ENCODE measurements around the gene B4GALT6. TPM values are rescaled to one million over a fixed set of nuclear protein-coding genes. Genes with fewer than 3 reads are reported as not detected.

Gene B4GALT6
- total RNA-seq, 1 donor: 6.3 TPM

DNA sequence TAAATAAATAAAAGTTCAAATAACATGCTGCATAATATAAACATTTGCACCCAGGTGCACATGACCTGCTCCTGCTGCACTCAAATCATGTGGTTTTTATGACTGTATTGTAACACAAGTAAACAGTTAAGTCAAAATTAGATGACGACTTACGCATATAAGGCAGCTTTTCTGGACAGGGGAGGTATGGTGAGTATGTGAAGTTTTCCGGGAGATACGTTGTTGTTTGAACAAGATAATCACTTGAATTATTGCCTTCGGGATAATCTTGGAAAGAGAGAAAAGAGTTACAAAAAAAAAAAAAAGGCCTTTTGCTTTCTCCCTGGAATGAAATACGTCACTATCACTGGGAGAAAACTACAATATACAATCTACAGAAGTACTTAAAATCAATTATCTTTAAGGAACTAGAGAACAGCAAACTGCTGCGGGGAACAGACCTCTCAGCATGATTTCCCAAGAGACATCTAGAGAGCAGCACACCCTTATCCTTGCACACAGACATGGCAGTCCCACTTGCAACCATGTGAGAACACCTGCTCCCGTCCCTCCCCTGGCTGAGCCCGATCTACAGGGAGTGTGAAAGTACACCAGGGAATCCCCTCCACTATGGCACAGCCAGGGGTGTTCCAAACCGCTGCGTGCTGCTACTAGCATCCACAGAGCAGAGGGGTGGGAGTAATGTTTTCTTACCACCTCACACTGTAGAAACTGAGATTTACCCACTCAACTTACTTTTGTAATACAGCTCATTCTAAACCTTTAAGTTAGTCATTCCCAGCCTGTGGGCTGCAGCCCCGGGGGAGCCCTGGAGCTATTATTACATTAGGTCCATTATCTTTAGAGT, 26.3 kb downstream of the B4GALT6 start:
- DNase-seq (ENCODE audit: low read depth): no peak
- TF ChIP-seq, protein P1, sequence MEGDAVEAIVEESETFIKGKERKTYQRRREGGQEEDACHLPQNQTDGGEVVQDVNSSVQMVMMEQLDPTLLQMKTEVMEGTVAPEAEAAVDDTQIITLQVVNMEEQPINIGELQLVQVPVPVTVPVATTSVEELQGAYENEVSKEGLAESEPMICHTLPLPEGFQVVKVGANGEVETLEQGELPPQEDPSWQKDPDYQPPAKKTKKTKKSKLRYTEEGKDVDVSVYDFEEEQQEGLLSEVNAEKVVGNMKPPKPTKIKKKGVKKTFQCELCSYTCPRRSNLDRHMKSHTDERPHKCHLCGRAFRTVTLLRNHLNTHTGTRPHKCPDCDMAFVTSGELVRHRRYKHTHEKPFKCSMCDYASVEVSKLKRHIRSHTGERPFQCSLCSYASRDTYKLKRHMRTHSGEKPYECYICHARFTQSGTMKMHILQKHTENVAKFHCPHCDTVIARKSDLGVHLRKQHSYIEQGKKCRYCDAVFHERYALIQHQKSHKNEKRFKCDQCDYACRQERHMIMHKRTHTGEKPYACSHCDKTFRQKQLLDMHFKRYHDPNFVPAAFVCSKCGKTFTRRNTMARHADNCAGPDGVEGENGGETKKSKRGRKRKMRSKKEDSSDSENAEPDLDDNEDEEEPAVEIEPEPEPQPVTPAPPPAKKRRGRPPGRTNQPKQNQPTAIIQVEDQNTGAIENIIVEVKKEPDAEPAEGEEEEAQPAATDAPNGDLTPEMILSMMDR (IDR thresholded peaks at IDR 0.05; ENCODE audit: insufficient read depth, low read length): no peak
- no peak overlapping the region for H3K4me3 ChIP-seq (ENCODE audit: low read depth, low read length)

DNA sequence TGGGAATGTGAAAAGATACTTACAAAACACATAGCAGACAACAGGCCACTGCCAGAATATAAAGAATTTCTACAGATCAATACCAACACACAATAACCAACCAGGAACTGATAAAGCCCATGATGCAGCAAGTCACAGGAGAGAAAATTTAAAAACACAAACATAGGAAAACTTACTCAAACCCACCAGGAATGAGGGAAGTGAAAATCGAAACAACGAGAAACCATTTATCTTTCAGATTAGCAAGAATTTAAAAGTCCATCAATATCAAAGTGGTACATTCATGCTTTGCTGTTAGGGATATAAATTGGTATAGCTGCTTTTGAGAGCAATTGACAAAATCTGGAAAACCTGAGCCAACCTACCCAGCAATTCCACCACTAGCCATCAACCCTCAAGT, 27.6 kb downstream of the B4GALT6 start:
- TF ChIP-seq, protein P1 (IDR thresholded peaks at IDR 0.05; ENCODE audit: insufficient read depth, low read length): no peak
- DNase-seq (ENCODE audit: low read depth): no peak

DNA sequence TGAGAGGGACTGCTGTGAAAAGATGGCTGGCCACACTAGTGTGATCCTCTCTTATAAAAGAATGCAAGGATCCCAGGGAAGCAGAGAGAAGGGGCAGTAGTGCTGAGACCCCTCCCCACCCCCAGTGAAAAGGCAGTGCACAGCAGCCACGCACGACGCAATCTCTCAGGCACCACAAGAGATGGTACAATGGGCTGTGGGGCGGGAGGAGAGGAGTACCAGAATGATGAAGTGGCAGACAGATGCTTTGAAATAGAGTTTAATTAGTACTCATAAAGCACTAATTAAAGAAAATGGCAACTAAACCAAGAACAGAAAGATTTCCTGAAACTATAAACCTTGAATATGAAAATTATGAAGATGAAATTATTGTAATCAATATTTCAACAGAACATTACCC, 29.0 kb downstream of the B4GALT6 start:
- no peak for DNase-seq (ENCODE audit: low read depth)
- TF ChIP-seq, protein P1 (IDR thresholded peaks at IDR 0.05; ENCODE audit: insufficient read depth, low read length): no peak
- no peak overlapping the region for H3K4me3 ChIP-seq (ENCODE audit: low read depth, low read length)

More for the DNA sequence above, 27.6 kb downstream of the B4GALT6 start:
- H3K4me3 ChIP-seq (ENCODE audit: low read depth, low read length): no peak overlapping the region

DNA sequence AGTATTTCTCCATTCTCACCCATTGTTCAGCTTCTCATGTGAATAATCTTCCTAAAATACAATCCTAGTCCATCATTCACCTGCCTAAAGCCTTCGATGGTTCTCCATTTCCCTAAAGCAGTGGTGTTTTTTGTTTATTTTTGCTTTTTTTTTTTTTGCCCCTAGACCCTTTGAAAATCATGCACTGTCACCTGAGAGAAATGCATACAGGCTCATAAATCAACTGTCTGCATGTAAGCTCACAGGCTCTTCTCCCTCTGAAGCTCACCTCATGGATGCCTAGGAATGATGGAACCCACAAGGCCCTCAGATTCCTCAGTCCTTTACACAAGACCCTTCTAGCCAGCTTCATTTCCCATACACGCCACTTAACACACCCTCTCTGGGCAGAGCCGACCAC, 31.5 kb downstream of the B4GALT6 start:
- no peak for DNase-seq (ENCODE audit: low read depth)
- no peak overlapping the region for H3K4me3 ChIP-seq (ENCODE audit: low read depth, low read length)
- TF ChIP-seq, protein P1 (IDR thresholded peaks at IDR 0.05; ENCODE audit: insufficient read depth, low read length): no peak

DNA sequence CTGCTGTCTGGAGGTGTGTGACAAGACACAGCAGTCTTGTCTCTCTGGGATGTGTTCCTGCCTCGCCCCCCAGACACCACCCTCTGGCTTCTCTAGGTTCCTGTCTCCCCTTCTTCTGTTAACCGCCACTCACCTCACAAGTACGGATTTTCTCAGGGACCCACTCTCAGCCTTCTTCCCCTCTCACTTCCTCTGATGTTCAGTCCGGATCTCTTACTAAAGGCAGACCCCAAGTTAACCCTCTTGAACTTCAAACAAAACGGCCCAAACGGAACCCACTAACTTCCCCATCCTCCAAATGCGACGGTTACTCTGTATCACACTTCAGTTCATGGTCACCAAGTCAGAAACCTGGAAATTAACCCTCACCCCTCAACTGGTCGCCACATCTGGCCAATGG, 32.0 kb downstream of the B4GALT6 start:
- TF ChIP-seq, protein P1 (IDR thresholded peaks at IDR 0.05; ENCODE audit: insufficient read depth, low read length): no peak

DNA sequence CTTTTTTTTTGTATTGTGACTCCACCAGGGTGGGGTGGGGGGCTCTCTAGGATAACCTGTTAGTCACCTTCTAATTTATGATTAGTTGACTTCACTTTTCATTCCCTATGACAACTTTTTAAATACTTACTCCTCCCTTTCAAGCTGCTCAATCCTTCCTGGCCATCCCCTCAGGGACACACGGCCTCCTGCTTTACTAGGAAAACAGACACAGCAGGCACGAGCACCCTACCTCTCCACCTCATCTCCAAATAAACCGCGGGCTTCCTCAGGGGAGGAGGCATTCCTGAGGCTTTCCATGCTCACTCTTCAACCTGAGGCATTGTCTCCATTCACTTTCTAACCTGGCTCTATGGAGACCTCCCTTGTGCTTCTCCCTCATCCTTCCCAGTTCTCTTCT, 33.0 kb downstream of the B4GALT6 start:
- DNase-seq (ENCODE audit: low read depth): no peak
- TF ChIP-seq, protein P1 (IDR thresholded peaks at IDR 0.05; ENCODE audit: insufficient read depth, low read length): no peak
- no peak overlapping the region for H3K4me3 ChIP-seq (ENCODE audit: low read depth, low read length)

More for the DNA sequence above, 32.0 kb downstream of the B4GALT6 start:
- H3K4me3 ChIP-seq (ENCODE audit: low read depth, low read length): no peak overlapping the region
- no peak for DNase-seq (ENCODE audit: low read depth)
